BJ (cell line): Measurements from ENCODE around the gene ZBTB39. TPM values are rescaled to one million over a fixed set of nuclear protein-coding genes. Genes with fewer than 3 reads are reported as not detected.
"Not testable (repeated sequence)": the region's sequence is repeated elsewhere in the genome, so short reads cannot be mapped to it uniquely, and the experiment has no call there.

Experiments
- CTCF ChIA-PET: fragments of 350-600 bp; formaldehyde crosslinking; extraction: SDS; loops from one replicate; lab custom pipeline; 2021; ENCODE audit warnings: antibody characterized with exemption, inconsistent platforms; lab: Yijun Ruan, JAX
- POLR2A ChIA-PET: fragments of 300-600 bp; sonication (Branson Sonifier 250); formaldehyde crosslinking; extraction: SDS; loops from one replicate; lab custom pipeline; 2021; ENCODE audit warnings: antibody characterized with exemption; lab: Charles Lee
- DNase-seq: peaks from one replicate; pipeline ENCODE4 v3.0.0-alpha.2; 2011; ENCODE audit warnings: low read depth
- H3K27me3 ChIP-seq: 2 replicates; pipeline ENCODE4 v1.6.0; 2011; ENCODE audit warnings: low read length; ENCODE audit not compliant: control insufficient read depth, insufficient read depth
- H3K36me3 ChIP-seq: 2 replicates; pipeline ENCODE4 v1.5.1; 2011; ENCODE audit warnings: low read length; ENCODE audit not compliant: control insufficient read depth, insufficient read depth
- H3K4me3 ChIP-seq: 2 replicates; pipeline ENCODE4 v1.5.1; 2011; ENCODE audit warnings: low read depth, mild to moderate bottlenecking, control low read depth, low read length
- CTCF ChIP-seq: IDR thresholded peaks from 2 replicates; pipeline ENCODE4 v1.5.1; 2011; ENCODE audit warnings: low read depth, mild to moderate bottlenecking, control low read depth, inconsistent platforms, low read length, moderate library complexity; ENCODE audit not compliant: insufficient read depth
- polyA plus RNA-seq: library from polyadenylated mRNA; depleted of rRNA; stranded (reverse); fragments of >200 nt; gene quantifications from 2 replicates; pipeline ENCODE4 v1.2.3, GENCODE V29; 2011

Gene ZBTB39
- polyA plus RNA-seq, 1 experiment: 4.2 TPM

GRCh38 chr12:56980268-56980667, 26.1 kb downstream of the ZBTB39 start:
- no peaks in the 10 kb centered on the region for H3K36me3 ChIP-seq
- ChIA-PET POLR2A (no interaction called here), CTCF (no interaction called here)
- no peak overlapping the region for H3K4me3 ChIP-seq
- no peak for DNase-seq
- no peaks in the 10 kb centered on the region for H3K27me3 ChIP-seq
- TF ChIP-seq CTCF: no peak

DNA sequence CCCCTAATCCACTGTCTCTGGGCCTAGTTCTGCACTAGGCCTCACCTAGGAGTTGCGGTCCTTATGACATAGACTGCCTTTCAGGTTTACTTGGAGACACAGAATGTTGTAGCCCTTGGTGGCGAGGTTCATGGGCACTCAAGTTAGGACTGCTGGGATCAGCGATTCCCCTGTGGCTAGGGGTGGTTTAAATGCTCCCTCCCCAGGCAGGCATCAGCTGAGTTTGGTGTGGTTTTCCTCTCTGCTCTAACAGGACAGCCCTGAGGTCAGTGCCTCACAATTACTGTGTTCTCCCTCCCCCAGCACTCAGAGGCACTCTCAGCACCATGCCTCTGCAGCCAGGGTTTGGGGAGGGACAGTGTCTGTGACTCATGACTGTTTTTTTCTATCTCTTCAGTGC, 26.7 kb downstream of the ZBTB39 start:
- Histone ChIP-seq H3K36me3 (no peaks in the 10 kb centered on the region), H3K4me3 (no peak overlapping the region), H3K27me3 (no peaks in the 10 kb centered on the region)
- ChIA-PET CTCF (no interaction called here), POLR2A (no interaction called here)
- no peak for TF ChIP-seq CTCF
- no peak for DNase-seq

- no peak for DNase-seq
- Histone ChIP-seq H3K36me3 (no peaks in the 10 kb centered on the region), H3K4me3 (no peak overlapping the region), H3K27me3 (no peaks in the 10 kb centered on the region)
- TF ChIP-seq CTCF: no peak
- ChIA-PET CTCF (interaction anchor here (0.8 kb wide), 1 partner anchor 9 kb away, joined by 4 read pairs; no protein-coding TSS in a partner anchor), POLR2A (no interaction called here)
Measured at GRCh38 chr12:56978397-56979138, 27.8 kb downstream of the ZBTB39 start.

DNA sequence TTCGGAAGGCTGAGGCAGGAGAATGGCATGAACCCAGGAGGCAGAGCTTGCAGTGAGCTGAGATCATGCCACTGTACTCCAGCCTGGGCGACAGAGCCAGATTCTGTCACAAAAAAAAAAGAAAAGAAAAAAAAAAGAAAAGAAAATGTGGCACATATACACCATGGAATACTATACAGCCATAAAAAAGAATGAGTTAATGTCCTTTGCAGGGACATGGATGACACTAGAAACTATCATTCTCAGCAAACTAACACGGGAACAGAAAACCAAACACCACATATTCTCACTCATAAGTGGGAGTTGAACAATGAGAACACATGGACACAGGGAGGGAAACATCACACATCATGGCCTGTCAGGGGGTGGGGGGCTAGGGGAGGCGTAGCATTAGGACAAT, 29.0 kb downstream of the ZBTB39 start:
- POLR2A ChIA-PET, H3K36me3 ChIP-seq, H3K4me3 ChIP-seq, H3K27me3 ChIP-seq, CTCF ChIA-PET, DNase-seq: not testable (repeated sequence)

DNA sequence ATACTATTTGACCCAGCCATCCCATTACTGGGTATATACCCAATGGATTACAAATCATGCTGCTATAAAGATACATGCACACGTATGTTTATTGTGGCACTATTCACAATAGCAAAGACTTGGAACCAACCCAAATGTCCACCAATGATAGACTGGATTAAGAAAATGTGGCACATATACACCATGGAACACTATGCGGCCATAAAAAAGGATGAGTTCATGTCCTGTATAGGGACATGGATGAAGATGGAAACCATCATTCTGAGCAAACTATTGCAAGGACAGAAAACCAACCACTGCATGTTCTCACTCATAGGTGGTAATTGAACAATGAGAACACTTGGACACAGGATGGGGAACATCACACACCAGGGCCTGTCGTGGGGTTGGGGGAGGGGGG, 32.1 kb downstream of the ZBTB39 start:
- POLR2A ChIA-PET, H3K36me3 ChIP-seq, H3K4me3 ChIP-seq, CTCF ChIA-PET, H3K27me3 ChIP-seq, DNase-seq: not testable (repeated sequence)

DNA sequence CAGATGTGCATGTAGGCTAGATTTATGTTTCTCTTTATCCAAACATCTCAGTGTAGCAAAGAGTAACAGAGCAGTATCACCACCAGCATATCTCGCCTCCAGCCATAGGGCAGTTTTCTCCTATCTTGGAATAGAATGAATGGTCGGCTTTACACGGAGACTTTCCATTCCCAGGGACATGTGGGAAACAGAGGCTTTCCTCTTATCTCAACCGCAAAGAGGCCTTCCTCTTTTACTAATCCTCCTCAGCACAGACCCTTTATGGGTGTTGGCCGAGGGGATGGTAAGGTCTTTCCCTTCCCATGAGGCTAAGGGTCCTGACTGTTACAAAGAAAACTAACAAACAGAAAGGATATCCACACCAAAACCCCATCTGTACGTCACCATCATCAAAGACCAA, 37.4 kb downstream of the ZBTB39 start:
- POLR2A ChIA-PET, H3K27me3 ChIP-seq, H3K4me3 ChIP-seq, H3K36me3 ChIP-seq, DNase-seq, CTCF ChIA-PET: not testable (repeated sequence)

DNA sequence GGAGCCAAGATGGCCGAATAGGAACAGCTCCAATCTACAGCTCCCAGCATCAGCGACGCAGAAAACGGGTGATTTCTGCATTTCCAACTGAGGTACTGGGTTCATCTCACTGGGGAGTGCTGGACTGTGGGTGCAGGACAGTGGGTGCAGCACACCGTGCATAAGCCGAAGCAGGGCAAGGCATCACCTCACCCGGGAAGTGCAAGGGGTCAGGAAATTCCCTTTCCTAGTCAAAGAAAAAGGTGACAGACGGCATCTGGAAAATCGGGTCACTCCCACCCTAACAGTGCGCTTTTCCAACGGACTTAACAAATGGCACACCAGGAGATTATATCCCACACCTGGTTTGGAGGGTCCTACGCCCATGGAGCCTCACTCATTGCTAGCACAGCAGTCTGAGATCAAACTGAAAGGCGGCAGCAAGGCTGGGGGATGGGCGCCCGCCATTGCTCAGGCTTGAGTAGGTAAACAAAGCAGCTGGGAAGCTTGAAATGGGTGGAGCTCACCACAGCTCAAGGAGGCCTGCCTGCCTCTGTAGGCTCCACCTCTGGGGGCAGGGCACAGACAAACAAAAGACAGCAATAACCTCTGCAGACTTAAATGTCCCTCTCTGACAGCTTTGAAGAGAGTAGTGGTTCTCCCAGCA, 40.2 kb downstream of the ZBTB39 start:
- POLR2A ChIA-PET, DNase-seq, H3K4me3 ChIP-seq, H3K36me3 ChIP-seq, H3K27me3 ChIP-seq, CTCF ChIA-PET: not testable (repeated sequence)

DNA sequence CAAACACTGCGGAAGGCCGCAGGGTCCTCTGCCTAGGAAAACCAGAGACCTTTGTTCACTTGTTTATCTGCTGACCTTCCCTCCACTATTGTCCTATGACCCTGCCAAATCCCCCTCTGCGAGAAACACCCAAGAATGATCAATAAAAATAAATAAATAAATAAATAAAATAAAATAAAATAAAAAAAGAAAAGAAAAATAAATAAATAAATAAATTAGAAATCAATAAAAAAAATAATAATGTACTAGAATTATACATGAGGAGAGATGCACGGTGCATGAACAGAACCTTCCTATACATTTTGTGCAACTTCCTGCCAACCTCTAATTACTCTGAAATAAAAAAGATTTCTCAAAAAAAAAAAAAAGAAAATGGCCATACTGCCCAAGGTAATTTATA, 41.2 kb downstream of the ZBTB39 start:
- POLR2A ChIA-PET, H3K36me3 ChIP-seq, H3K27me3 ChIP-seq, H3K4me3 ChIP-seq, CTCF ChIA-PET, DNase-seq: not testable (repeated sequence)

- DNase-seq, H3K36me3 ChIP-seq, POLR2A ChIA-PET, H3K27me3 ChIP-seq, H3K4me3 ChIP-seq, CTCF ChIA-PET: not testable (repeated sequence)
Measured at GRCh38 chr12:56963557-56963956, 42.8 kb downstream of the ZBTB39 start.

GRCh38 chr12:56962247-56962646, 44.1 kb downstream of the ZBTB39 start:
- H3K36me3 ChIP-seq, DNase-seq, H3K27me3 ChIP-seq, H3K4me3 ChIP-seq, CTCF ChIA-PET, POLR2A ChIA-PET: not testable (repeated sequence)
